Activated naive CD4-positive, alpha-beta T cell treated with anti-CD3 and anti-CD28 coated beads, Interleukin-2, amount 10 ng/mL, durations not matched to agents 5 hours and 36 hours (primary cell): ENCODE results near the gene IP6K1. TPM values are rescaled to one million over a fixed set of nuclear protein-coding genes. Genes with fewer than 3 reads are reported as not detected.

Experiments
- microRNA-seq: library from miRNA; unstranded; fragments of <30 nt; microRNA quantifications from one replicate; pipeline ENCODE4 v1.2.0, GENCODE V29; 2022; ENCODE audit warnings: borderline microRNAs expressed, borderline replicate concordance
- total RNA-seq, 2 experiments: library from RNA; stranded (reverse); gene quantifications; one replicate each; pipeline ENCODE4 v1.2.3, GENCODE V29; 2021

IP6K1 gene
- 10 to 100 TPM; 31.9 to 39.8 TPM for total RNA-seq

DNA sequence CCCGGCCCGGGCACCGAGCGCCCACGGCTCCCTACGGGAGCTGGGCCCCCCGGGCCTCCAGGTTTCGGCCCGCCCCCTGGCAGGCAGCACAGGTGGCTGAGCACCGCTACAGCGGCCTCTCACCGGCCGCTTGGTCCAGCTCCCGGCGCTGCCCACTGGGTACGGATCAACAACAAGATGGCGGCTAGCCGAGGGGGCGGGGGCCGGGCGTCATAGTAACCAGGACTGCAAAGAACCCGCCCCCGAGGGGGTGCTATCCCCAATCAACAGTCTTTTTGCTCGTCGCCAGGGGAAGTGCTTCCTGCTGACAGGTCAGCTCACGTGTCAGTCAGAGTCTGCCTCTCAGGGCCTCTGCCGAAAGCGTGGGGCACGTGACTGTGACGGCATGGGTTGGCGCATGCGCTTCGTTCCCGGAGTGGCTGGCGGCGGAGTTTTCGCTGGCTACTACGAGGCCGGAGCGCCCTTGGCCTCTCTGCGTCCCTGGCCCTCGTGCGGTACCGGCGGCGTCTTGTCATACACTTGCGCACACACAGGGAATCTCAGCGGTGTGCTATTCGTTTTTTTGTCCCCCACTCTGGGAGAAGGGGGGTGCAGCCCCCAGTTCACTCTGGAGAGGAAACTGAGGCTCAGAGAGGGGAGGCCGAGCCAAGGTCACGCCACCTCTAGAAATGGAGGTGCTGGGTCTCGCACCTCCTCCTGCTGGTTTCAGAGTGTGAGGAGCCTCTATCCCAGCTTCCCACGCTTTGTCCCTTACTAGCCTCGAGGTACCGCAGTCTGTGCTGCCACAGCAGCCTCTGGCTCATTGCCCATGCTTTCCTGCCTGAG is at the start of gene IP6K1:
TSS of gene IP6K1 (minus strand) at position 186 of the 825 bp plus-strand sequence. CDS start 38,502 bp downstream, outside the sequence.

DNA sequence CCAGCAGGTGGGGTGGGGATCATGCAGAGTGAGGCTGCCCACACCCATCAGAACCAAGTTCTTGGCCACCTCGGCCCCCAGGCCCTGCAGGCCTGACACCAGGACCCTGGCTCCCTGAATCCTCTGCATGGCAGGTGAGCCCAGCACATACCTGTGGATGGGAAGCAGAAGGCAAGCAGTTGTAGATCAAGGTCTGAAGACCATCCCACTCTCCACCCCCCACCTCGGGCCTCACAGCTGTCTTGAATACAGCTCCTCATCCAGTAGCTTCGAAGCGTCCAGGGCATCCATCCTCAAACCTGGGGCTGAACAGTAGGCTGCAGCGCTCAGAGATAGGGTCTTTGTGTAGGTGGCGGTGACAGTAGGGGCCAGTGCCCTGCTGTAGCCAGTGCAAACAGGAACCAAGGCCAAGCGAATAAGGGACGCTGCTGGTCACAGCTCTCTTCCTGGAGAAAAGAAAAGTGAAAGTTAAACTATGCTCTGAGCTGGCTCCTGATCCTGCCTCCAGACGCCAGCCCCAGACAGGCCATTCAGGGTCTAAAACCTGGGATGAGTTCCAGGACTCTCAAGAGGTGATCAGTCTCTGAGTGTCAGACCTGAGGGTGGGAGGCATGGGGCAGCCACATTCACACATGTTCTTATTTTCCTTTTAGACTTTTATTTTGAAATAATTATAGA is 27.3 kb upstream of the IP6K1 start, which contains the start of gene UBA7:
TSS of gene UBA7 (minus strand) at position 457 of the 678 bp plus-strand sequence. CDS start at position 291, 166 bp downstream.

DNA sequence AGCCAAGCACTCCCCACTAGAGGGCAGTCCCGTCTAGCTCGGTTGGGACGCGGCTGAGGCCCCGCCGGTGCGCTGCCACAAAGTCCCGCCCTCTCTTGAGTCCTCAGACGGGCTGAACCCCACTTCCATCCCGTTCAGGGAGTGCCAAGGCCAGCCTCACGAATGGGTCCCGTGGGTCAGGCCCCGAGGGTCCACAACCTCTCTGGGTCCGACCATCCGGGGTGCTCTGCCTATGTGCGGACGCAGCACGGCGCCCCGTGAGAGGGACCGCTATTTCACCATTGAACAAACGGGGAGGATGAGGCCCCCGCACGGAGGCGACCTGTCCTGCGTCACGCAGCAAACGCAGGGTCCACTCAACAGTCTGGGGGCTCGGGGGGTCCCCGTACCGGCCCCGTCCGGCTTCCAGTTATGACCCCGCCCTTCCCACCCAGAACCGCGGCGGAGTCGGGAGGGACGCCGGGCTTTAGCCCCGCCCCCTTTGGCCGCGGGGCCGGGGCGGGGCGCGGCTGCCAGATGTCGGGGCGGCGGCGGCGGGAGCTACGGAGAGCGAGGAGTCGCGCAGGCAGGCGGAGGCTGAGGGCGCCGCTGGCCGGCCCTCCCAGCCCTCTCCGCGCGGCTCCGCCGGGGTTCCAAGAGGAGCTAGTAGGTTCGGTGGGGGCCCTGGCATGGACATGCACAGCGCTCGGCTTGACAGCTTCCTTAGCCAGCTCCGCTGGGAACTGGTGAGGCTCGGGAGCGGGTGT is 16.6 kb upstream of the IP6K1 start, which contains the start of gene INKA1:
TSS of gene INKA1 (plus strand) at position 543 of the 746 bp plus-strand sequence. CDS start at position 675, 132 bp downstream.

DNA sequence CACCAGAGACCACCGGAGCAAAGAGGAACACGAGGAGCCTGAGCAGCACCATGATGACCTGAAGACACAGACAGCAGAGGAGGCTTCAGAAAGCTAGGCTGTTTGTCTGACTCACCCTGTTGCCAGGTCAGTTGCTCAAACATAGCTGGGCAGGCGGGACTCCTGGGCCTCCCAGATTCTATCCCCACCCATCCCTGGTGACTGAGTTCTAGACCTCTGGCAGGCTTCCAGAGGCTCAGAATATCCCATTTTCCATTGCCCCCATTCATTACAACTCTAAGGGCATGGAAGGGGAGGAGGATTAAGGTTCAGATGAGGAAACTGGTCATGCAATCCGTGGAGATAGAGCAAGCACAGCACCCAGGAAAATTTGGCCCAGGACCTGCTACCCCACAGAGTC is 13.4 kb upstream of the IP6K1 start, which contains the start of gene CDHR4:
TSS of gene CDHR4 (minus strand) at position 113 of the 400 bp plus-strand sequence. CDS start at position 52, 61 bp downstream.

DNA sequence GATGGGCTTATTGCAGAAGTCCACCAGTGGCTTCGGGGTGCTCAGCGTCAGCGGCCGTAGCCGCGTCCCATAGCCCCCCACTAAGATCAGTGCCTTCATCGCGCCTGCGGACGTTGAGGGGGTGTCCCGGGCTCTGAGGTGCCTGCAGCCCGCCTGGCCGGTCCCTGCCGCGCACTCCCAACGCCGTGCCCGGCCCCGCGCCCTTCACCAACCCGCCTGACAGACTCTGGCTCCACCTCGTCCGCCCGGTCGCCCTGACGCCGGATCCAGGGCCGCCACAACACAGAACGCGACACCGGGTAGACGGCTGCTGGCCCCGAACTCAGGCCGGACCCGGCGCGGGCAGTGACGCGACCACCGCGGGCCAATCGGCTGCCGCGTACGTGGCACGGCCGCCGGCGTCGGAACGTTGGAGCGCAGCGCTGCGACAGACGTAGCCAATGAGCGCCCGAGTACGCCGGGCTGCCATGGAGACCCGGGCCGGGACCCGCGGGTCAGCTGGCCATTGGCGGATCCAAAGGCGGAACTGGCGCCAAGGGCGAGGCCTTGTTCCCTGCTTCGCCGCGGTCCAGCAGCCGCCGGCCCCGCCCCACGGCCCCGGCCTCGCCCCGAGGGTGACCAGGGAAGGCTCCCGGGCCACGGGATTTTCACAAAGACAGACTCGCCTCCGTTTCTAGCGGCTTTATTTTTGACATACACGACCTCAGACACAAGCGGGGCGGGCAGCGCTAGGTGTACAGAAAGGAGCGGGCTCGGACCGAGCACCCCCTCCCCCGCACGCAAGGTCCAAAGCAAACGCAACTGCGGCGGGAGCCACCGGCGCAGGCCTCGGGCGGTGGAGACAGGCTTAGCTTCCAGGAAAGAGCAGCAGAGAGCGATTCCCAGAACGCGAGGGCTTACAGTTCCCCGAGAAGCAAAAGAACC is 62.5 kb downstream of the IP6K1 start, which contains the start of gene GMPPB:
TSS of gene GMPPB (minus strand) at position 324 of the 924 bp plus-strand sequence. CDS start at position 99, 225 bp downstream.

DNA sequence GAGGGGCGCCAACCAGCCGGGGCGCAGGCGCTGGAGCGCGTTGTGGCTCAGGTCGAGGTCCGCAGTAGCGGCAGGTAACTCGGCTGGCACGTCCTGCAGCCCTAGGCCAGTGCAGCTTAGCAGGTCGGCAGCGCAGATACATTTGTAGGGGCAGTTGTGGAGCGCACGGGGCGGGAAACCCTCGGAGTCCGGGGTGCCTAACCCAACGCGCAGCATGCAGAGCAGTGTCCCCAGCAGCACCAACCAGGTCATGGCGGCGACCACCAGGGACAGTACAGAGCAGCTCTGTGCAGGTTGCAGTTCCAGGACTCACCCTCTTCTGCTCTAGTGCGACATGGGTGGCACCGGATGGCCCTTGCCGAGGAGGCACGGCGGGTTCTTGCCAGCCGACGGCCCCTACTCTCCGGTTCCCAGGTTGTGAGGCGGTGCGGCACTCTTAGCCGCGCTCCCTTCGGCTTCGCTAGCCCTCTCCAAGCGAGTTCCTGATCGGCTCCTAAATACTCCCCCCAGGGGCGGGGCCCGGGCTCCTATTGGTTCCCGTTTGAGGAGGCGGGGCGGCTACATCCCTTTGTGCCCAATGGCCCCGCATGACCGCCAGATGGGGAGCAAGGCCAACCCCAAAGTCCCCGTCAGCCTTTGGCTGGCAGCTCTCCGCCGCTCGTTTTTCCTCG is 67.0 kb downstream of the IP6K1 start, which contains the start of gene AMIGO3:
TSS of gene AMIGO3 (minus strand) at position 471 of the 671 bp plus-strand sequence. CDS start at position 252, 219 bp downstream.

DNA sequence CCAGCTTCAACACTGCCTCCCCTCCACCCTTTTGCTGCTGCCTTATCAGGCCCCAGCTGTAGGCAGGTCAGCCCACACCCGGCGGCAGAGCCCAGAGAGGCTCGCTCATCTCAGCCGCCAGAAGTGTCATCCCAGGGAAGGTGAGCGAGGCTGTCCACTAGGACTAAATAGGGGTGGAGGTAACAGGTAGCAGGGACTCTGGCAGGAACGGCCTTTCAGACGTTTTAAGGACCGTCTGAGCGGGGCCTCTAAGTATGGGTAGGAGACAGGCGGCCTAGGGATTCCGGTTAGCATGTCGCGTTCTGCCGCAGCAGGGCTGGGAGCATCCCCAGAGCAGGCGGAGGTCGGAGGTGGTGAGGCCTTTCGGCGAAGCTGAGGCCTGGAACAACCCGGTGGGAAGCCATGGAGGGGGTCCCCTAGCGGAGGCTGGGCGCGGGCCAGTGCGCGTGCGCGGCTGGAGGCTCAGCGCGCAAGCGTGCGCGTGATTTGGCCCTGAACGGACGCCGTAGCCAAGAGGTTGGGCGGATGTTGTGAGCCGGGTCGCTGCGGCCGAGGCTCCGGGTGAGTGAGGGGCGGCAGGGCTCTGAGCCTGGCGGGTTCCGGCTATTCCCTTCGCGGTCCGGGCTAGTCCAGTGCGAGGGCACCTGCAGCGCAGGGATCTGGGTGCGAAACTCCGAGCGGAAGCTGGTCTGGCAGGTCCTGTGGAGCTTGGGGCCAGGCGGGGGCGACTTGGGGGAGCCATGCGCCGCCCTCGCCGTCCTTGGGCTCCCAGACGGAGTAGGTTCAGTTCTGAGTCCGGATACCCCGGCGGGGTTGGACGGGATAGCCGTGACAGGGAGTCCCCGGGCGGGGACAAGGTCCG is 97.1 kb downstream of the IP6K1 start, which contains the start of the genes MST1 and RNF123:
TSS of gene MST1 (minus strand) at position 429 of the 862 bp plus-strand sequence. CDS start 783 bp downstream, outside the sequence.
TSS of gene RNF123 (plus strand) at position 512 of the 862 bp plus-strand sequence. CDS start 1,609 bp downstream, outside the sequence.

Small RNA genes within 50 kb of the gene (microRNA-seq; reads per million reads assigned to microRNA genes)
- gene MIR5193, result not detected

Other genes with a start within 250 kb of the IP6K1 start
- under 1 TPM; 0.02 to 0.03 TPM for gene BSN, start 232.1 kb downstream of the IP6K1 start, total RNA-seq
- 100 to 1,000 TPM; 139 to 146 TPM for gene APEH, start 112.2 kb downstream of the IP6K1 start, total RNA-seq
- 1 to 10 TPM; 9.8 to 10.0 TPM for gene MST1, start 97.1 kb downstream of the IP6K1 start, total RNA-seq
- 10 to 100 TPM; 44.7 to 52.3 TPM for gene RNF123, start 97.0 kb downstream of the IP6K1 start, total RNA-seq
- gene AMIGO3, start 66.9 kb downstream of the IP6K1 start, total RNA-seq, result under 1 TPM in 1 of 2 experiments, not detected in 1; 0.19 TPM
- gene GMPPB, start 62.6 kb downstream of the IP6K1 start, total RNA-seq, result 10 to 100 TPM; 48.1 to 51.7 TPM
- gene CDHR4, start 13.3 kb upstream of the IP6K1 start, total RNA-seq, result not detected
- gene INKA1, start 16.7 kb upstream of the IP6K1 start, total RNA-seq, result under 1 TPM; 0.45 to 0.46 TPM
- 100 to 1,000 TPM; 198 to 207 TPM for gene UBA7, start 27.4 kb upstream of the IP6K1 start, total RNA-seq
- 10 to 100 TPM; 17.4 to 18.5 TPM for gene TRAIP, start 70.0 kb upstream of the IP6K1 start, total RNA-seq
- not detected for gene CAMKV, start 83.4 kb upstream of the IP6K1 start, total RNA-seq
- gene MST1R, start 117.3 kb upstream of the IP6K1 start, total RNA-seq, result 1 to 10 TPM; 3.0 to 3.4 TPM
- gene MON1A, start 143.3 kb upstream of the IP6K1 start, total RNA-seq, result 10 to 100 TPM in 1 of 2 experiments, 1 to 10 TPM in 1; 10.0 to 12.1 TPM
- gene RBM6, start 153.6 kb upstream of the IP6K1 start, total RNA-seq, result 100 to 1,000 TPM; 108 to 111 TPM